Smooth muscle cell (in vitro differentiated cells): Measurements from ENCODE around the gene C11orf91. TPM values are rescaled to one million over a fixed set of nuclear protein-coding genes. Genes with fewer than 3 reads are reported as not detected.
"Not testable (repeated sequence)": the region's sequence is repeated elsewhere in the genome, so short reads cannot be mapped to it uniquely, and the experiment has no call there.

Experiments used
- DNase-seq: peaks from one replicate; lab custom pipeline; 2025; ENCODE audit not compliant: unreplicated experiment; lab: John Stamatoyannopoulos, UW
- H2AFZ ChIP-seq: fragments of 200-600 bp; sonication (generic); 2 replicates; pipeline ENCODE4 v1.6.0; 2016; ENCODE audit warnings: antibody characterized with exemption, low read depth, mild to moderate bottlenecking
- H3F3A ChIP-seq: fragments of 200-600 bp; sonication (generic); 2 replicates; pipeline ENCODE4 v1.6.0; 2017; ENCODE audit warnings: antibody characterized with exemption, low read depth
- H3K27ac ChIP-seq: fragments of 200-600 bp; sonication (generic); 2 replicates; pipeline ENCODE4 v1.5.1; 2016; ENCODE audit warnings: low read depth, mild to moderate bottlenecking
- H3K27me3 ChIP-seq: fragments of 200-600 bp; sonication (generic); 2 replicates; pipeline ENCODE4 v1.6.1; 2016; ENCODE audit warnings: low read depth, mild to moderate bottlenecking
- H3K36me3 ChIP-seq: fragments of 200-600 bp; sonication (generic); 2 replicates; pipeline ENCODE4 v1.5.1; 2016; ENCODE audit warnings: low read depth
- H3K4me1 ChIP-seq: fragments of 200-600 bp; sonication (generic); 2 replicates; pipeline ENCODE4 v1.5.1; 2016; ENCODE audit warnings: low read depth
- H3K4me2 ChIP-seq: fragments of 200-600 bp; sonication (generic); 2 replicates; pipeline ENCODE4 v1.6.0; 2016; ENCODE audit warnings: mild to moderate bottlenecking
- H3K4me3 ChIP-seq: fragments of 200-600 bp; sonication (generic); 2 replicates; pipeline ENCODE4 v1.5.1; 2016; ENCODE audit warnings: mild to moderate bottlenecking
- H3K79me2 ChIP-seq: fragments of 200-600 bp; sonication (generic); 2 replicates; pipeline ENCODE4 v1.6.0; 2016; ENCODE audit warnings: low read depth, mild to moderate bottlenecking
- H3K9ac ChIP-seq: fragments of 200-600 bp; sonication (generic); 2 replicates; pipeline ENCODE4 v1.6.0; 2016; ENCODE audit warnings: low read depth
- H3K9me3 ChIP-seq: fragments of 200-600 bp; sonication (generic); replicated peaks from 2 replicates; pipeline ENCODE4 v1.5.1; 2016; ENCODE audit warnings: low read depth
- H4K20me1 ChIP-seq: fragments of 200-600 bp; sonication (generic); 2 replicates; pipeline ENCODE4 v1.6.0; 2016; ENCODE audit warnings: low read depth
- CTCF ChIP-seq: fragments of 200-600 bp; sonication (generic); IDR thresholded peaks from 2 replicates; pipeline ENCODE4 v1.5.1; 2017; ENCODE audit warnings: borderline replicate concordance, mild to moderate bottlenecking, antibody characterized with exemption; ENCODE audit not compliant: insufficient read depth, poor library complexity, severe bottlenecking
- WGBS: methylation state at CpG from one replicate; pipeline ENCODE4 v1.1.7; 2016; ENCODE audit warnings: low lambda C conversion rate; 5-methylcytosine and 5-hydroxymethylcytosine counted together
- polyA plus RNA-seq: library from polyadenylated mRNA; unstranded; fragments of >200 nt; fragmentation: Nextera tagmentation; extraction: Ambion mirVana; gene quantifications from 2 replicates; pipeline ENCODE4 v1.2.1, GENCODE V29; 2016
- total RNA-seq: library from RNA; depleted of rRNA; stranded (reverse); fragments of >200 nt; gene quantifications from 2 replicates; pipeline ENCODE4 v1.2.3, GENCODE V29; 2014

Gene C11orf91
- total and polyA plus RNA-seq, 2 experiments from 2014 or later = 0.57 TPM; not detected in 1

GRCh38 chr11:33731723-33732531, 31.3 kb upstream of the C11orf91 start:
- H2AFZ ChIP-seq = no peak overlapping the region
- H3K4me3 ChIP-seq = no peak overlapping the region
- no peak overlapping the region for H3K9ac ChIP-seq
- H3K27me3 ChIP-seq = no peaks in the 10 kb centered on the region
- no peak for DNase-seq
- peaks cover 77% of the 10 kb centered on the region for H4K20me1 ChIP-seq
- peaks cover 91% of the 10 kb centered on the region for H3K79me2 ChIP-seq
- 71% methylated on average over 9 of the region's 9 CpGs for WGBS
- H3K4me2 ChIP-seq = peak overlapping the region; percentile 15
- peaks cover 12% of the 10 kb centered on the region for H3K4me1 ChIP-seq
- no peak for TF ChIP-seq CTCF
- no peaks in the 10 kb centered on the region for H3K36me3 ChIP-seq
- no peaks in the 10 kb centered on the region for H3K9me3 ChIP-seq
- no peak overlapping the region for H3K27ac ChIP-seq
- H3F3A ChIP-seq = no peaks in the 10 kb centered on the region

GRCh38 chr11:33730716-33731115, 30.1 kb upstream of the C11orf91 start:
- Histone ChIP-seq H3K27ac (no peak overlapping the region), H2AFZ (no peak overlapping the region), H4K20me1 (peaks cover 77% of the 10 kb centered on the region), H3K79me2 (peaks cover 100% of the 10 kb centered on the region), H3K36me3 (no peaks in the 10 kb centered on the region), H3K4me2 (no peak overlapping the region), H3K9ac (no peak overlapping the region), H3F3A (no peaks in the 10 kb centered on the region), H3K4me3 (no peak overlapping the region), H3K27me3 (no peaks in the 10 kb centered on the region), H3K4me1 (peaks cover 7% of the 10 kb centered on the region), H3K9me3 (no peaks in the 10 kb centered on the region)
- TF ChIP-seq CTCF = no peak
- WGBS = 91% methylated on average over 7 of the region's 7 CpGs
- DNase-seq = no peak

GRCh38 chr11:33729072-33729664, 28.5 kb upstream of the C11orf91 start:
- H3K27me3 ChIP-seq, H3K9ac ChIP-seq, H3F3A ChIP-seq, H3K9me3 ChIP-seq, H2AFZ ChIP-seq, H3K4me2 ChIP-seq, H3K27ac ChIP-seq, H3K36me3 ChIP-seq, H3K4me3 ChIP-seq, H3K4me1 ChIP-seq, DNase-seq: not testable (repeated sequence)
- WGBS = 83% methylated on average over 5 of the region's 5 CpGs
- Histone ChIP-seq H4K20me1 (peaks cover 71% of the 10 kb centered on the region), H3K79me2 (peaks cover 100% of the 10 kb centered on the region)

- not testable (repeated sequence) for H3K4me3 ChIP-seq, H2AFZ ChIP-seq, H3K36me3 ChIP-seq, H3K9ac ChIP-seq, DNase-seq, H3K27me3 ChIP-seq, H3K9me3 ChIP-seq, H3K27ac ChIP-seq, H3K4me2 ChIP-seq
- Histone ChIP-seq H3F3A (peaks cover 16% of the 10 kb centered on the region), H3K79me2 (peaks cover 91% of the 10 kb centered on the region), H4K20me1 (peaks cover 55% of the 10 kb centered on the region), H3K4me1 (peaks cover 21% of the 10 kb centered on the region)
- 24% methylated on average over 1 of the region's 1 CpG for WGBS
These were observed 26.9 kb upstream of the C11orf91 start for GRCh38 chr11:33727539-33727938.
